ENCODE results near the gene OSBPL5. TPM values are rescaled to one million over a fixed set of nuclear protein-coding genes. Genes with fewer than 3 reads are reported as not detected.

The OSBPL5 gene
- total and polyA plus RNA-seq, 4 donors, result 15.2 to 51.5 (median 28.3) TPM

DNA sequence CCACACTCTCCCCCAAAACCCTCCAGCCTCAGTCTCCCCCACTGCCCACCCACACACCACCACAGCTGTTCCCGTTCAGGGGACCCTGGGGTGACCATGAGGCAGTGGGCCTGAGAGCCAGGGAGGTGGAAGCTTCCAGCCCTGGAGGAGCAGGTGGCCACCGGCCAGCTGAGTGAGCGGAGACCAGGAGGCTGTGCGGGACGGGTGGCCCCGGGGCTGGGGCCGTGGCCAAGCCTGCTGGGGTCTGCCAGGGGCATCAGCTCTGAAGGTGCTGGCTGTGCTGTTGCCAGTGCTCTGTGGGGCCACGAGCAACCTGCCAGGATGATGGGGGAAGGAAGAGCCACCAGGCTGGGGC, 26.0 kb downstream of the OSBPL5 start:
- no peak overlapping the region for H3K4me3 ChIP-seq
- ATAC-seq (ENCODE audit: insufficient read depth, low FRiP score) (peak; percentile 3), DNase-seq (no peak)
- H3K36me3 ChIP-seq (ENCODE audit: control insufficient read depth in 4 of 4, insufficient read depth in 4 of 4, low read length in 4 of 4), result peaks cover 0 to 11% (median 0%) of the 10 kb centered on the region in 4 donors
- 72 to 76% methylated on average over 8 of the region's 8 CpGs for WGBS, 2 donors
- no peak overlapping the region for H3K9ac ChIP-seq (ENCODE audit: insufficient read depth in 1 of 2, low read length in 2 of 2)
- TF ChIP-seq, protein P1, sequence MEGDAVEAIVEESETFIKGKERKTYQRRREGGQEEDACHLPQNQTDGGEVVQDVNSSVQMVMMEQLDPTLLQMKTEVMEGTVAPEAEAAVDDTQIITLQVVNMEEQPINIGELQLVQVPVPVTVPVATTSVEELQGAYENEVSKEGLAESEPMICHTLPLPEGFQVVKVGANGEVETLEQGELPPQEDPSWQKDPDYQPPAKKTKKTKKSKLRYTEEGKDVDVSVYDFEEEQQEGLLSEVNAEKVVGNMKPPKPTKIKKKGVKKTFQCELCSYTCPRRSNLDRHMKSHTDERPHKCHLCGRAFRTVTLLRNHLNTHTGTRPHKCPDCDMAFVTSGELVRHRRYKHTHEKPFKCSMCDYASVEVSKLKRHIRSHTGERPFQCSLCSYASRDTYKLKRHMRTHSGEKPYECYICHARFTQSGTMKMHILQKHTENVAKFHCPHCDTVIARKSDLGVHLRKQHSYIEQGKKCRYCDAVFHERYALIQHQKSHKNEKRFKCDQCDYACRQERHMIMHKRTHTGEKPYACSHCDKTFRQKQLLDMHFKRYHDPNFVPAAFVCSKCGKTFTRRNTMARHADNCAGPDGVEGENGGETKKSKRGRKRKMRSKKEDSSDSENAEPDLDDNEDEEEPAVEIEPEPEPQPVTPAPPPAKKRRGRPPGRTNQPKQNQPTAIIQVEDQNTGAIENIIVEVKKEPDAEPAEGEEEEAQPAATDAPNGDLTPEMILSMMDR (IDR thresholded peaks at IDR 0.05; ENCODE audit: control extremely low read depth, extremely low read depth), result no peak
- no peaks in the 10 kb centered on the region for H3K9me3 ChIP-seq (ENCODE audit: control insufficient read depth in 4 of 4, insufficient read depth in 3 of 4, low read length in 3 of 4)
- H3K27me3 ChIP-seq (ENCODE audit: control insufficient read depth in 3 of 3, insufficient read depth in 3 of 3, low read length in 2 of 3), result no peaks in the 10 kb centered on the region
- peaks cover 0 to 13% (median 10%) of the 10 kb centered on the region in 5 donors for H3K4me1 ChIP-seq (ENCODE audit: control insufficient read depth in 5 of 5, insufficient read depth in 5 of 5, low read length in 5 of 5)
- no peak overlapping the region for H3K27ac ChIP-seq (ENCODE audit: low read depth in 1 of 2, low read length in 1 of 2)

DNA sequence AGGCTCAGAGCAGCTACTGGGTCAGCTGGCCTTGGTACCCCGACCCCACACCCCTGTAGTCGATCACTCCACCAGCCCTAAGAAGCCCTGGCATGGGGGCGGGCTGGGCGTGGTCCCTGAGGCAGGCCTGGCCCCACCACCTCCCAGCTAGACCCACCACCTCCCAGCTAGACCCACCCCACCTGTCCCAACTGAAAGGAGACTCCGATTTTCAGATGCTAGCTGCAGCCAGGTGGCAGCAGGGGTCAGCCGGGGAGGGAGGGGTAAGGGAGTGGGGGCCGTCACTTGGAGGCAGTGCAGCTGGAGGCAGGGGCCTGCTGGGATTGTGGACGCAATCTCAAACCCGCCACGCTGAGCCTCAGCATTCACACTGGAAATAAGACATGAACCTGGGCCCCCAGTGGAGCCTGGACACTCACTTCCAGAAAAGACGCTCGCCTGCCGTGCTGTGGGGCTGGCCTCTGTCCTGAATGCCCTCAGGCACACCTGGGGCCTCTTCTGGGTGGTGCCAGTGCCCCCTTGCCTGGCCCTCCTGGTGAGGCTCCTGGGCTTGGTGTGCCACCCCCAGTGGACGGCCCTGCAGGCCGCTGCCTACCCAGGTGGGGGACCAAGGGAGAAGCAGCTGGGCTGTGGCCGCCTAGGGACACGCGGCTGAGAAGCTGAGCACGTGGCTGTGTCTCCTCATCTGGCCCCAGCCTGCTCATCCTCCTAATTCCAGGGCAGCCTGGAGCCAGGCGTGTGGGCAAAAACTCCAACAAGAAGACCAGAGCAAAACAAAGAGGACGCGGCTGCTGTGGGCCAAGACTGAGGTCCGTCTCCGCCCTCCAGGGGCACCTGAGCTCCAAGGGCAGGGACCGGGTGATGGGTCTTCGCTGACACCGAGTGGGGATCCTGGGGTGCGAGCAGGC, 26.7 kb downstream of the OSBPL5 start:
- H3K4me1 ChIP-seq (ENCODE audit: control insufficient read depth in 5 of 5, insufficient read depth in 5 of 5, low read length in 5 of 5), result peaks cover 0 to 13% (median 10%) of the 10 kb centered on the region in 5 donors
- 77 to 82% methylated on average over 28 of the region's 28 CpGs for WGBS, 2 donors
- no peaks in the 10 kb centered on the region for H3K27me3 ChIP-seq (ENCODE audit: control insufficient read depth in 3 of 3, insufficient read depth in 3 of 3, low read length in 2 of 3)
- TF ChIP-seq, protein P1 (IDR thresholded peaks at IDR 0.05; ENCODE audit: control extremely low read depth, extremely low read depth), result no peak
- H3K27ac ChIP-seq (ENCODE audit: low read depth in 1 of 2, low read length in 1 of 2), result peak overlapping the region in 1 of 2 donors; percentile 30
- no peak overlapping the region for H3K4me3 ChIP-seq
- ATAC-seq (ENCODE audit: insufficient read depth, low FRiP score) (no peak), DNase-seq (no peak)
- no peaks in the 10 kb centered on the region for H3K9me3 ChIP-seq (ENCODE audit: control insufficient read depth in 4 of 4, insufficient read depth in 3 of 4, low read length in 3 of 4)
- H3K36me3 ChIP-seq (ENCODE audit: control insufficient read depth in 4 of 4, insufficient read depth in 4 of 4, low read length in 4 of 4), result peaks cover 0 to 8% (median 0%) of the 10 kb centered on the region in 4 donors
- H3K9ac ChIP-seq (ENCODE audit: insufficient read depth in 1 of 2, low read length in 2 of 2), result no peak overlapping the region

DNA sequence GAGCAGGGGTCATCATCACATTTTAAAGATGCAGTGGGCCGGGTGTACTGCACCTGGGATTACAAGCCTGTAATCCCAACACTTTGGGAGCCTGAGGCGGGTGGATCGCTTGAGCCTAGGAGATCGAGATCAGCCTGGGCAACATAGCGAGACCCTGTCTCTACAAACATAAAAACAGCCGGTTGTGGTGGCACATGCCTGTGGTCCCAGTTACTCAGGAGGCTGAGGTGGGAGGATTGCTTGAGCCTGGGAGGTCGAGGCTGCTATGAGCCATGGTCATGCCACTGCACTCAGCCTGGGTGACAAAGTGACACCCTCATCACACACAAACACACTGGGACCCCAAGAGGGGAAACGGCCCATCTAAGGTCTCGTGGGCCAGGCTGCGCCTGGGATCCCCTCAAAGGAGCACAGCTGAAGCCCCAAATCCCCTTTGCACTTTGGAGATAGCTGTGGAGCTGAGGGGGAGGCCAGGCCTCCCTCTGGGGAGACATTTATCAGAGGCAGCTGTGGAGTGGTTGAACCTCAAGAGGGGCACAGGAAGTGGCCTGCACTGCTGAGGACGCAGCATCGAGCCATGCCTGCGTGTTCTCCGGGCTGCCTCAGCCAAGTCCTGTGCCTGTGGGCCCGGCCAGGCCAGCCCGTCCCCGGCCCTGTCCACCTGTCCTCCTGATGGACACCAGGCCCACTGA, 27.5 kb downstream of the OSBPL5 start:
- Histone ChIP-seq H3K27ac (ENCODE audit: low read depth in 1 of 2, low read length in 1 of 2) (peak overlapping the region in 1 of 2 donors; percentile 30), H3K36me3 (ENCODE audit: control insufficient read depth in 4 of 4, insufficient read depth in 4 of 4, low read length in 4 of 4) (peaks cover 0 to 8% (median 0%) of the 10 kb centered on the region in 4 donors), H3K9ac (ENCODE audit: insufficient read depth in 1 of 2, low read length in 2 of 2) (no peak overlapping the region), H3K4me3 (no peak overlapping the region), H3K4me1 (ENCODE audit: control insufficient read depth in 5 of 5, insufficient read depth in 5 of 5, low read length in 5 of 5) (peaks cover 0 to 12% (median 10%) of the 10 kb centered on the region in 5 donors), H3K9me3 (ENCODE audit: control insufficient read depth in 4 of 4, insufficient read depth in 3 of 4, low read length in 3 of 4) (no peaks in the 10 kb centered on the region), H3K27me3 (ENCODE audit: control insufficient read depth in 3 of 3, insufficient read depth in 3 of 3, low read length in 2 of 3) (no peaks in the 10 kb centered on the region)
- ATAC-seq (ENCODE audit: insufficient read depth, low FRiP score) (no peak), DNase-seq (no peak)
- 63 to 81% methylated on average over 16 to 17 of the region's 17 CpGs for whole genome bisulfite sequencing, 2 donors
- TF ChIP-seq, protein P1 (IDR thresholded peaks at IDR 0.05; ENCODE audit: control extremely low read depth, extremely low read depth), result no peak

Data from lung (tissue), 12 donors.